GM21717 (cell line): ENCODE data around the gene RNF152.
"Not testable (repeated sequence)": the region's sequence is repeated elsewhere in the genome, so short reads cannot be mapped to it uniquely, and the experiment has no call there.

ENCODE experiments used
- ATAC-seq: cut with Tn5 transposase; IDR thresholded peaks from one replicate; pipeline ENCODE4 v1.9.1; 2021; ENCODE audit warnings: mild to moderate bottlenecking, moderate library complexity; ENCODE audit not compliant: unreplicated experiment

RNF152 gene

DNA sequence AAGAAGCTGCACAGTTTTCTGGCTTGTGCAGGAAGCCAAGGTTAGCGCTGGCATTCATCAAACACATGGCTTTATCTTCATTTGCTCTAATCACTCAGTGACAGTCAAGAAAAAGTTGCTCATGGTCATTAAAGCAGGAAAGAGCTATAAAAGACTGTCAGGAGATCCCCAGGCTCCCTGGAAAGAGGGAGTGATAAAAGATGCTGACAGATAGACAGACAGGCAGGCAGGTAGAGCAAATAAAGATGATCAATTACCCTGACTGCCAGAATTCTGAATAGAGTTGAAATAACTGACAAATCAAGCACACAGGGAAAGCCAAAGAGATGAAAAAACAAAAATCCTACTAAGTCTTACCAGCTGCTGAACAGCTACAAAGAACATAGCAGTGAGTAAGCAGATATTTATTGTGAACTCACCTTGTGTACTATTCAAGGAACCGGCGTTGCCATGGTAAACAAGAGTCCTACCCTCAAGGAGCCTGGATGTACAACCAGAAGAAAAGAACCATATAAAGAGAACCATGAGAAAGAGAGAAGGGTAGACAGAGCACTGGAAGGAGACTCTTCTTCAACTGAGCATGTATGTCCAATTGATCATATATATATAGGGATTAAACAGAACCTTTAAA lies 68.0 kb downstream of the RNF152 start:
- no peak for ATAC-seq

DNA sequence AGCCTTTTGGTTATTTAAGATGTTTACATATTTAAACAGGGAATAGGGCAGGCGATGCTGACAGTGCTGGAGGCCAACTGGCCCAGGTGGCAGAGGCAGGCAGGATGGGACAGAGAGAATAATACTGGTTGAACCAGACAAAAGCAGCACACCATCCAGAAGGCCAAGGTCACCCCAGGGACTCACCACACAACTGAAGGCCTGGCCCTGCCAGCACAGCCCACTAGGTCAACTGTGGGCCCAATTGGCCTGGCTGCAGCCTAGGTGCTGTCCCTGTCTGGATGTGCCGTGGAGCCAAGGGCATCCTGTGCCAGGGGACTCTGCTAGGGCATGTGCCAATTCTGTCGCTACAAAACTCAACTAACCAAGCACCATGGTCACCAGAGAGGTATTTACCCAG lies 69.2 kb downstream of the RNF152 start:
- no peak for ATAC-seq

DNA sequence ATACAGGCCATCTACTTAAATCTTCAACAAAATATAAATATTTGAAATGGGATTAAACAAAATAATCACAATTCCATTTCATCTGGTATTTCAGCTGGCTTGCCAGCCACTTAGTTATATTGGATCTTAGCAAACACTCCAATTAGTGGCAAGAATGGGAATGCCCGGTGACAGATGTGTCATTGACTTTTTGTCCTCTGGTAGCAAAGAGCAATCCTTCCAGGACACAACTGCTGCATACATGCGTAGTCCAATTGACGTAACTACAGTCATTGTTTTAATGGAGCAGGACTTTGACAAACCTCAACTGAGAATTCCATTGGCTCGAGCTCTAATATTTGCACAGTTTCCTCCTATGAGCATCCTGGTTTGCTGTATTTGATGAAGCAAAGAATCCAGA lies 69.9 kb downstream of the RNF152 start:
- ATAC-seq = no peak

DNA sequence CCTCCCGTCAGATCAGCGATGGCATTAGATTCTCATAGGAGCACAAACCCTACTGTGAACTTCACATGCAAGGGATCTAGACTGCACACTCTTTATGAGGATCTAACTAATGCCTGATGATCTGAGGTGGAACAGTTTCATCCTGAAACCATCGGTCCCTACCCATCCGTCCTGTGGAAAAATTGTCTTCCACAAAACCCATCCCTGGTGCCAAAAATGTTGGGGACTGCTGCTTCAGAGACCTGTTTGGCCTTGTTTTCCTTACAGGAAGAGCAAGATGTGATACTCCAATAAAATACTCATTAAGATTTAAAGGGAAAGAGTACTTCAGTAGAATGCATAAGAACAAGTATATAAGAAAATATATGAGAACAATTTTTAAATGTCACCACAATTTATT lies 71.1 kb downstream of the RNF152 start:
- no peak for ATAC-seq

DNA sequence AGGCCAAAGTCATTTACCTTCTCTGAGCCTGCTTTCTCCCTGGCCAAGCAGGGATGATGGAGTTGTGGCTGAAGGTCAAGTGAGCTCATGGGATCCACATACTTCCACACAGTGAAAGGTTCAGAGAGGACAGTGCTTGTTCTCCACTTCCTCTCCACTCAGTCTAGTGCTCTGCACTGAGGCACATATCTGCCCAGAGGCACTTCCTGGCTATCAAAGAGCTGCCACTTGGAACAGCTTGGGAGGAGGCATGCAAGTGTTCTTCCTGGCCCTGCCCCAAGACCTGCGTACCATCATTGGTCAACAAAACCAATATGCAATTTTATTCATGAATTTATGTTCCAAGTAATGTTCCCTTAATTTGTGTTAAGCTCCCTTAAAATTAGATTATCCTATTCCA lies 71.9 kb downstream of the RNF152 start:
- ATAC-seq = no peak

DNA sequence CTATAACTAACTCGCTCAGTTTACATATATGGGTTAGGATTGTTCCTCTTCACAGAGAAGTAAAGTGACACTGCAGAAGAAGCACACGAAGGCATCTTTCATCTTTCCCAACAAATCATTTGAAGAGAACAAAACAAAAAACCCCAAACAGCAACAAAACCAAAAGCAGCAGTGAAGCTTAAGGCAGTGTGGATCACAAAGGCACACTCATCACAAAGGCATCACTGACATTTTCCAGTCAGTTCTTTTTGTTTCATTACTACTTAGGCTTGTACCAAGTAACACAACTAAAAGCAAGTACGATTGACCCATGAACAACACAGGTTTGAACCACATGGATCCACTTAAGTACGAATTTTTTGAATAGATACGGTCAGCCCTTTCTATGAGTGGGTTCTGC lies 75.7 kb downstream of the RNF152 start:
- ATAC-seq = no peak

DNA sequence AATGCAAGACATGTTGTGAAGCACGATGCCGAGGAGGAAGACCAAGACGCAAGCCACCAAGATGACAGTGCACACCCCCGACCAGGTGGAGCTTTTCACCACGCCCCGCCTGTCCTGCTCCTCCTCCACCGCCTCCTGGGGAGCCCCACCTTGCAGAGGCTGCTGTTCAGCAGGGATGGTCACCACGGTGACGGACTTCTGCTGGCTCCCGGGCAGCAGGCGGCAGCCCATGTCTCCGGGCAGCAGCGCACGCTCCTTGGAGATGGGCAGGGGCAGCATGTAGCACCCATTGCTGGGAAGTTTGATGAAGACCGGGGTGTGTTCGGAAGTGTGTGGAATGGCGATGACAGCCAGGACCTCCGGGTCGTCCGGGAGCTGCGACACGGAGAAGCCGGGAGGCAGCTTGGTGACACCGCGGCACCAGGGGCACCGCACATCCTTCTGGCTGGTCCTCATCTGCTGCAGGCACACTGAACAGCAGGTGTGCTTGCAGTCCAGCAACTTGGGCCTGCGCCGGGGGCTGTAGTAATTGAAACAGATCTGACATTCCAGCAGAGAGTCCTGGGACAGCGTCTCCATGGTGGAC lies 76.8 kb downstream of the RNF152 start:
- no peak for ATAC-seq

DNA sequence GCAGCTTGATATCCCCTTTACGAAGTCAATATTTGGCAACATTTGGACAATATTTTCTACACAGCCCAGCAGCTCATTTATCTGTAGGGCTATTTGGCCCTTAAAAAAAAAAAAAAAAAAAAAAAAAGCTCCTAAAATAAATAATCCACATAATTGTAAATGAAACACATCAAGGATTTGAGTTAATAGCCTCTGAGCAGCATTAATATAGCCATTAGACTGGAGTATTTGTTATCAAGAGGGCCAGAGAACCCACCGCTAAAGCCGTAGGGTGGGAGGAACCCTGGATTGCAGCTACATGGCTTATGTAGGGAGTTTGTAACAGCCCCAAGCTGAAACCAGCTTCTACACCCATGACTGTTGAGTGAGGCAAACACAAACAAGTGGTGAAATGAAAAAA lies 84.5 kb downstream of the RNF152 start:
- no peak for ATAC-seq

DNA sequence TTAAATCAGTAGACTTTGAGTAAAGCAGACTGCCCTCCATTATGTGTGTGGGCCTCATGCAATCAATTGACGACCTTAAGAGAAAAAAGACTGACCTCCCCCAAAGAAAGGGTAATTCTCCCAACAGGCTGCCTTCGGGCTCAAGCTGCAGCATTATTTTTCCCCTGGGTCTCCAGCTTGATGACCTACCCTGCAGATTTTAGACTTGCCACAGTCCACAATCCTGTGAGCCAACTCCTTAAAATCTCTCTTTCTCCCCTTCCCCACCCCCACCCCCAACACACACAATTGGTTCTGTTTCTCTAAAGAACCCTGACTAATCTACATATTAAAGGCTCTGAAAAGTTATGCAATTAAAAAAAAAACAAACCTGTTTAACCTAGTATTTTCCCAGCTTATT lies 89.4 kb downstream of the RNF152 start:
- no peak for ATAC-seq

DNA sequence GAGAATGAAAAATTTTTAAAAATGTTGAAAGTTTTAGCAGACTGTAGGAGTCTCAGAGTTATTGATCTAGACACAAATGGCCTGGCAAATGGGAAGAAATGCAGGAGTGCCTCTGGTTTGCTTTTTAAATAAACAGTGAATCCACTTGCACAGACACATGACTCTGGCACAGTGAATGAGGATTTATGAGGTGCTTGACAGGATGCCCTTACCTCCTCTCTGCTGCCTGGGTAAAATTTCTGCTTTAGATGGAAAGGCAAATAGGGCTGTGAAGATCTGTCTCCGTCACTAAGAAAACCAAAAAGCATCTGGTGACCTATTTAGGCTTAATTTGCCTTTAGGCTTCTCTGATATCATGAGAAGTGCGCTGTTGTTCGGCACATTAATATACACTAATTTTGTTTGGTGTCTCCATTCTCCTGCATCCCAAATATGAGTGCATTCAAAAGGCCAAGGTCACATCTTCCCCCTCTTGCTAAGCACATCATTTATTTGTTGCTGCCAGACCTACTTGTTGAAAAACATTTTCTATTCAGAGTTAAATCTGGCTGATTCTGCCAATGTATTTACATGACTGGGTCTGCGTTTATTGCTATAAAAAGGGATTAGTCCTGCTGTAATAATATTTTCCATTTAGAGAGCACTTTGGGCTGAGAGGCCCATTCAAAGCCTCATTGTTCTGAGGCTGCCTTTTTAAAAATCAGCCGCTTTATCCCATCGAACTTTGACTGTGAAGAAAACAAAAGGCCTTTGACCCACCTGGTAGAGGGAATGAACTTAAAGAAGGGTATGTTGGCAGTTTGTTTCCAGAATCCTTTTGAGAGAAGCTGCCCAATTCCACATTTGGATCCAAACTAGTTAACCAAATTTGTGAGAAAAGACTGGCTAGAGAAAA lies 94.9 kb downstream of the RNF152 start:
- no peak for ATAC-seq

DNA sequence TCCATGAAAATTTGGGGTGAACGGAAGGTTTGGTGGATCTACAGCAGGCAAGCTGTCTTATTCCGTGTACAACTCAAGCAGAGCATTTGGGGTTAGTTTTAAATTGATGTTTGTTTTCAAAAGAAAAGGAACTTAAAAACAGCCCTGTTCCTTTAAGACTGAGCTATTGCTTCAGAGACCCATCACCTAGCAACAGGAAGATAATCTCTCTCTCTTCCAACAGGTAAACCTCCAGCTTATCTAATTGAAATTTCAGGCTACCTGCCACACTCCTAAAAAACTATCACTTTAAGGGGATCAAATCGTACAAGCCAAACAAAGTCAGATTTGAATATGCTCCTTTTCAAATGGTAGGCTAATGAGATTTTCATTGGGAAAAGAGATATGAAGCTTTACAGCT lies 101.8 kb downstream of the RNF152 start:
- no peak for ATAC-seq

DNA sequence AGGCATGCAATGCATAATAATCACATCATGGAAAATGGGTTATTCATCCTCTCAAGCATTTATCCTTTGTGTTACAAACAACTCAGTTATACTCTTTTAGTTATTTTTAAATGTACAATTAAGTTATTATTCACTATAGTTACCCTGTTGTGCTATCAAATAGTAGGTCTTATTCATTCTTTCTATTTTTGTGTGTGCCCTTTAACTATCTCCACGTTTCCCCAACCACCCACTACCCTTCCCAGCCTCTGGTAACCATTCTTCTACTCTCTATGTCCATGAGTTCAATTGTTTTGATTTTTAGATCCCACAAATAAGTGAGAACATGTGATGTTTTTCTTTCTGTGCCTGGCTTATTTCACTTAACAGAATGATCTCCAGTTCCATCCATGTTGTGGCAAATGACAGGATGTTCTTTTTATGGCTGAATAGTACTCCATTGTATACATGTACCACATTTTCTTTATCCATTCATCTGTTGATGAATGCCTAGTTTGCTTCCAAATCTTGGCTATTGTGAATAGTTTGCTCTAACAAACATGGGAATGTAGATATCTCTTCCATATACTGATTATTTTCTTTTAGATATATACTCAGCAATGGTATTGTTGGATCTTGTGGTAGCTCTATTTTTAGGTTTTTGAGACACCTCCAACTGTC lies 105.7 kb downstream of the RNF152 start:
- not testable (repeated sequence) for ATAC-seq

DNA sequence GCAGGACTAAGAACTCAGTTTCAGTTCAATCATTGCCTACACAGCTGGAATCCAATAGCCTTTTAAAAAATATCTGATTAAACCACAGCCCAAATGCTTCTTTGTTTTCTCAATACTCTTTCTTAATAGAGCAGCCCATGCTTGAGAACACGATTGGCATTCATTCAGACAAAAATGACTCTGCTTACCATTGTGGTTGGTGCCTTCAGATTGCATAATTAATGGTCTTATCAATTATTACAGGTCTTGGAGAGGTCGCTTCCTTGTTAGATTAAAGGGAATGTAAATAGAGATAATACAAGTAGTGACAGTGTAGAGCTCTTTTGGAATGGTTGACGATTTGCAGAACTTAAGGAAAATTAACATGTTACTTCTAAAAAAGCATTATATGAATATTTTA lies 107.2 kb downstream of the RNF152 start:
- no peak for ATAC-seq

DNA sequence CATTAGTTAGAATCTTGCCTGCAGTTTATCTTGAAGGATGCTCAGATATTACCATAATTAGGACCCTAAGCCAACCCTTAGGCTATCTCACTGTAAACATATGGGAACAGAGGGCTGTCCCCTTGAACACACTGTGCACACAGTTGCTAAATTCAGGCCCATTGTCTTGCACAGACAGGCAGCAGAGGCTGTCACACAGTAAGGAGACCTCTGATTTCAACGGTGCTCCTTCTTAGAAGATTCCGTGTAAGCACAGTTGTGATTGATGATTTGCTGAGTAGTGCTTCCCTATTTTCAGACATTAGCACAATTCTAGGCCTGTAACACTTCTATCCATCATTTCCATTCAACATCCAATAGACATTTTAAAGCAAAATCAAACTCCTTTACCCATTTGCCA lies 108.0 kb downstream of the RNF152 start:
- no peak for ATAC-seq

DNA sequence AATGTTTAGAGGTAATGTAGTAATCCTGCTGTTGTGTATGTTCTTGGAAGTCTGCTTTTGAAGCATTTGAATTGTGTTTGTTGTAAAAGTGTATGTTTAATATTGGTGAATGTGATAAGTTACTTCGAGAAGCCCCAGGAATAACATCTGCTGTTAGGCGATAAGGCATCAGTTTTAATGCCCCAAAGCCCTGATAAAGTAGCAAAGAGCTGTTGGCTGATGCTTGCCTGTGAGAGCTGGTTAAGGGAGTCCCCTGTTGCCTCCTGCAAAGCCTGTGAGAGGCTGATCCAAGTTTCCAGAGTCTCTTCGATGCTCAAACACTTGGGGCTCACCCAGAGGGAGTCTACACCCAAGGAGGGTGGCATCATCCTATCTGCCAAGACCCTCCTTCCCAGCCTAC lies 110.3 kb downstream of the RNF152 start:
- ATAC-seq = no peak

DNA sequence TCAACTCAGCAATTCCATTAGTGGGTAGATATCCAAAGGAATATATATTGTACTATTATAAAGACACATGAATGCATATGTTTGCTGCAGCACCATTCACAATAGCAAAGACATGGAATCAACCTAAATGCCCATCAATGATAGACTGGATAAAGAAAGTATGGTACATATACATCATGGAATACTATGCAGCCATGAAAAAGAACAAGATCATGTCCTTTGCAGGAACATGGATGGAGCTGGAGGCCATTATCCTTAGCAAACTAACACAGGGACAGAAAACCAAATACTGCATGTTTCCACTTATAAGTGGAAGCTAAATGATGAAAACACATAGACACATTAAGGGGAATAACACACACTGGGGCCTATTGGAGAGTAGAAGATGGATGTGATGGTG lies 116.6 kb downstream of the RNF152 start:
- ATAC-seq = not testable (repeated sequence)

DNA sequence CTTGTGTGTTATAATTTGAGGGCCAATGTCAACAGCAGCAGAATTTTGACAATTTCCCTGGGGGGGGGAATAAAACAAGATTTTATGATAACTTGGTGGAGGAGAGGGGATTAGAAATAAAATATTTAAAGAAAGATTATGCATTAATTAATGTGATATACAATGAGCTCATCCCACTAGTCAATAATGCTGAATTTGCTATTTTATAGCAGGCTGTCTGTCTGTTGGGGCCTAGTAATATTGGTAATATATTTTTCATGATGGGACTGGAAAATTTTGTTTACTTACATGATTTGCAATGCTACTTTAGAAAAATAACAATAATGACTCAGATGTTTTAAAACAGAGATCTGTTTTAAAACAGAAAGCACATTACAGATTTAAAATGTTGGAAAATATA lies 118.0 kb downstream of the RNF152 start:
- ATAC-seq = no peak

DNA sequence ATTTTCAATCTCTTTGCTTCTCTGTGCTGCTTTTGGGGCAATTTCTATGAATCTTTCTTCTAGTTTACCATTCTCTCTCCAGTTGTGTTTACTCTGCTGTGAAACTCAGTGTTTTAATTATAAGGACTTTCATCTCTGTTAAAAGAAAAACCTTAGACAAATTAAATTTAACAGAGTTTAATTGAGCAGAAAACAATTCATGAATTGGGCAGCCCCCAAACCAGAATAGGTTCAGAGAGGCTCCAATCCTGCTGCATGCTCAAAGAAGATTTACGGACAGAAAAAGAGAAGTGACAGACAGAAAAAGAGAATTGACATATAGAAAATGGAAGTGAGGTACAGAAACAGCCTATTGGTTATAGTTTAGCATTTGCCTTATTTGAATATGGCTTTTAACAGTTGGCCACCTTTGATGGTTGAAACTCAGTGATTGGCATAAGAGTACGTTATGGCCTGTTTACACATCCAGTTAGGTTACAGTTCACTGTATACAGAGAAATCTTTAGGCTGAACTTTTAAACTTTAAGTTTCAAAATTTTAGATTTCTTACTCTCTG lies 120.4 kb downstream of the RNF152 start:
- no peak for ATAC-seq

DNA sequence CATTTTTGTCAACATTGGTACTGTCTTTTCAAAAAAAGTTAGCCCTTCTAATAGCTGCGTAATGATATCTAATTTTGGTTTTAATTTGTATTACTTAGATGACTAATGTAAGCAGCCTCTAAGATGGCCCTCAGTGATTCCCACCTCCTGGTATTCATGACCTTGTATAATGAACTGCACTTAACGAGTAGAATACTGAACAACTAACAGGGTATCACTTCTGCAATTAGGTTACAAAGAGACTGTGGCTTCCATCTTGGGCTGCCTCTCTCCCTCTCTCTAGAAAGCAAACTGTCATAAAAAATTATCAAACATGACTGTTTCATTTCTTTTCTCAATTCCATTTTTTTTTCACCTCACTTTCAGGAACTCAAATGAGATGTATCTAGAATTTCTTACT lies 120.9 kb downstream of the RNF152 start:
- ATAC-seq = no peak

DNA sequence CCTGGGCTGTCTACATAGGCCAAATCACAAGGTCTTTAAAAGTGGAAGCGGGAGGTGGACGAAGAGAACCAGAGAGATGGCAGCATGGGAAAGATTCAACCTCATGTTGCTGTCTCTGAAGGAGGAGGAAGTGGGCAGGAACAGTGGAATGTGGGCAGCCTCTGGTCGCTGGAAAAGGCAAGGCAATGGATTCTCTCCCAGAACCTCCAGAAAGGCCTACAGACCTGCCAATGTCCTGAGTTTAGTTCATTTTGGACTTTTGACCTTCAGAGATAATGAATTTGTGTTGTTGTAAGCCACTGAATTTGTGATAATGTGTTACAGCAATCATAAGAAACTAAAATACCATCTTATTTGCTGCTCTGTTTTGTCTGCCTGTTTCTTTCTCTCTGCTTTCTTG lies 122.5 kb downstream of the RNF152 start:
- no peak for ATAC-seq

DNA sequence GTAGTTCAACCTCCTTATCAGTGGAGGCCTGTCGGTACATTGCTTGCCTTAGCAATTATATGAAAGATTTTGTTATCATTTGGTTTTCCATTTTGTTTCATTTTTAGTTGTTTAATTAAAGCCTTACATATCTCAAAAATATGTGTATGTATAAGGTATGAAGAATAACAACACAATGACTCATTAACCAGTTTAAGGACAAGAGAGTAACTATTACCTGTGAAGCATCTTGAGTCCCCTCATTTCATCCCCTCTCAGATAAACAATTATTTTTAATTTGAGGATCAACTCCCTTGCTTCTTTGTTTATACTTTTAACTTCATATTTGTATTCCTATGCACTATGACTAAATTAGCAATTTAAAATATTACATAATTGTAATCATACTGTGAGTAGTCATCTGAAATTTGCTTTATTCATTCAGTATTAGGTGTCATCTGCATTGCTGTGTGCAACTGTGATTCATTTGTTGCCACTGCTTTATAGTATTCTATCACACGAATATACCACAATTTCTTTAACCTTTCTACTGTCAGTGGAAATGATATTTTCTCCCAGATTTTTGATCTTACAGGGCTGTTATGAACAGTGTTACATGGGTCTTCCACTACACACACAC lies 126.4 kb downstream of the RNF152 start:
- ATAC-seq = no peak
